ENCODE data around the gene STK17B. TPM values are rescaled to one million over a fixed set of nuclear protein-coding genes. Genes with fewer than 3 reads are reported as not detected.

Gene STK17B
- total RNA-seq, 2 experiments from 2014 or later: 95.0 to 148 TPM

GRCh38 chr2:196205011-196205766, 33.8 kb upstream of the STK17B start:
- no peak for DNase-seq (ENCODE audit: low spot score)
- BruUV-seq (replicated peaks): no TSS peak
- TF ChIP-seq CTCF (conservative IDR thresholded peaks at IDR 0.05; ENCODE audit: low read length) (no peak), EZH2phosphoT487 (IDR thresholded peaks at IDR 0.05; ENCODE audit: borderline replicate concordance, low read depth, low read length) (no peak)
- Histone ChIP-seq H3K4me3 (ENCODE audit: low read depth, low read length, poor library complexity, severe bottlenecking) (no peak overlapping the region), H3K9me3 (ENCODE audit: low read length) (no peaks in the 10 kb centered on the region; the same call in 1 of the 2 replicates), H3K79me2 (ENCODE audit: insufficient read depth, low read depth, low read length) (no peaks in the 10 kb centered on the region), H3K4me1 (ENCODE audit: insufficient read depth, low read length, poor library complexity, severe bottlenecking) (peaks cover 55% of the 10 kb centered on the region), H3K4me2 (ENCODE audit: low read length) (no peak overlapping the region), H3K36me3 (ENCODE audit: insufficient read depth, low read length) (no peaks in the 10 kb centered on the region), H3K27ac (ENCODE audit: low read depth, low read length, poor library complexity, severe bottlenecking) (no peak overlapping the region), H2AFZ (ENCODE audit: low read length) (no peak overlapping the region), H4K20me1 (ENCODE audit: insufficient read depth, low read length) (no peaks in the 10 kb centered on the region), H3K9me2 (ENCODE audit: insufficient read depth, low read length) (no peaks in the 10 kb centered on the region)
- intact Hi-C loops (cut with micrococcal nuclease; ENCODE audit: unreplicated experiment): no loop called here
- POLR2A ChIA-PET: interaction anchor here (0.6 to 4.0 kb wide), 17 partner anchors 8 to 71 kb away, joined by 3 to 23 read pairs (median 5); no protein-coding TSS in a partner anchor
- CTCF ChIA-PET (ENCODE audit: unreplicated experiment): interaction anchor here (0.9 to 1.2 kb wide), 3 partner anchors 10 to 28 kb away, joined by 3 to 5 read pairs (median 4); no protein-coding TSS in a partner anchor

- Histone ChIP-seq H3K9me2 (ENCODE audit: insufficient read depth, low read length) (no peaks in the 10 kb centered on the region), H2AFZ (ENCODE audit: low read length) (peak overlapping the region; percentile 93), H3K79me2 (ENCODE audit: insufficient read depth, low read depth, low read length) (no peaks in the 10 kb centered on the region), H3K36me3 (ENCODE audit: insufficient read depth, low read length) (no peaks in the 10 kb centered on the region), H4K20me1 (ENCODE audit: insufficient read depth, low read length) (no peaks in the 10 kb centered on the region), H3K4me3 (ENCODE audit: low read depth, low read length, poor library complexity, severe bottlenecking) (no peak overlapping the region), H3K4me2 (ENCODE audit: low read length) (peak overlapping the region; percentile 62), H3K4me1 (ENCODE audit: insufficient read depth, low read length, poor library complexity, severe bottlenecking) (peaks cover 44% of the 10 kb centered on the region), H3K9me3 (ENCODE audit: low read length) (no peaks in the 10 kb centered on the region; the same call in 1 of the 2 replicates), H3K27ac (ENCODE audit: low read depth, low read length, poor library complexity, severe bottlenecking) (no peak overlapping the region)
- BruUV-seq (replicated peaks): no TSS peak
- POLR2A ChIA-PET: interaction anchor here (1.0 to 4.2 kb wide), 12 partner anchors 10 to 59 kb away, joined by 4 to 26 read pairs (median 9); no protein-coding TSS in a partner anchor
- no peak for DNase-seq (ENCODE audit: low spot score)
- intact Hi-C loops (cut with micrococcal nuclease; ENCODE audit: unreplicated experiment): no loop called here
- TF ChIP-seq CTCF (conservative IDR thresholded peaks at IDR 0.05; ENCODE audit: low read length) (no peak), EZH2phosphoT487 (IDR thresholded peaks at IDR 0.05; ENCODE audit: borderline replicate concordance, low read depth, low read length) (no peak)
- CTCF ChIA-PET (ENCODE audit: unreplicated experiment): no interaction called here
Measured at GRCh38 chr2:196201229-196202009, 30.0 kb upstream of the STK17B start.

Measured in OCI-LY7 (cell line).